Cardiac muscle cell (in vitro differentiated cells and primary cell): ENCODE results near the gene MRPL57. TPM values are rescaled to one million over a fixed set of nuclear protein-coding genes. Genes with fewer than 3 reads are reported as not detected.
A peak's percentile ranks its signal among the peaks of the same experiment; 100 is the strongest.
"Not testable (repeated sequence)": the region's sequence is repeated elsewhere in the genome, so short reads cannot be mapped to it uniquely, and the experiment has no call there.

Experiments
- DNase-seq, 2 donors: peaks; one replicate each; pipeline versions ENCODE4 v3.0.0 to v3.0.0-alpha.2; 2010 to 2017; ENCODE audit warnings: low read depth in 1 of 2, low spot score in 1 of 2
- H3K27ac ChIP-seq: fragments of 200-600 bp; sonication (generic); 2 replicates; pipeline ENCODE4 v1.5.1; 2016
- H3K27me3 ChIP-seq: fragments of 200-600 bp; sonication (generic); 2 replicates; pipeline ENCODE4 v1.6.0; 2016; ENCODE audit warnings: control low read depth
- H3K36me3 ChIP-seq: fragments of 200-600 bp; sonication (generic); 2 replicates; pipeline ENCODE4 v1.5.1; 2016; ENCODE audit warnings: control low read depth
- H3K4me1 ChIP-seq: fragments of 200-600 bp; sonication (generic); 2 replicates; pipeline ENCODE4 v1.8.1; 2017; ENCODE audit warnings: low read depth, mild to moderate bottlenecking, mixed run types
- H3K4me3 ChIP-seq: fragments of 200-600 bp; sonication (generic); 2 replicates; pipeline ENCODE4 v1.5.1; 2016; ENCODE audit warnings: mild to moderate bottlenecking
- H3K9me3 ChIP-seq: fragments of 200-600 bp; sonication (generic); 2 replicates; pipeline ENCODE4 v1.5.1; 2017; ENCODE audit warnings: low read depth, mild to moderate bottlenecking, control low read depth
- CTCF ChIP-seq: IDR thresholded peaks from 2 replicates; pipeline ENCODE4 v1.5.1; 2012; ENCODE audit warnings: low read depth, mild to moderate bottlenecking, low read length
- polyA plus RNA-seq: library from polyadenylated mRNA; unstranded; fragments of >200 nt; fragmentation: Nextera tagmentation; extraction: Ambion mirVana; gene quantifications from 2 replicates; pipeline ENCODE4 v1.2.1, GENCODE V29; 2016
- total RNA-seq: library from RNA; depleted of rRNA; stranded (reverse); fragments of >200 nt; gene quantifications from 2 replicates; pipeline ENCODE4 v1.2.3, GENCODE V29; 2016

Gene MRPL57
- total and polyA plus RNA-seq, 2 experiments from 2014 or later = 40.9 to 55.3 TPM

GRCh38 chr13:21175656-21176214 is 723 bp upstream of the MRPL57 start:
- H3K27ac ChIP-seq = peak overlapping the region; percentile 96
- H3K4me1 ChIP-seq = peaks cover 6% of the 10 kb centered on the region
- H3K4me3 ChIP-seq = peak overlapping the region; percentile 89
- no peaks in the 10 kb centered on the region for H3K9me3 ChIP-seq
- no peaks in the 10 kb centered on the region for H3K36me3 ChIP-seq
- no peak for TF ChIP-seq CTCF
- DNase-seq = peak in 1 of 2 donors; percentile 44
- no peaks in the 10 kb centered on the region for H3K27me3 ChIP-seq

DNA sequence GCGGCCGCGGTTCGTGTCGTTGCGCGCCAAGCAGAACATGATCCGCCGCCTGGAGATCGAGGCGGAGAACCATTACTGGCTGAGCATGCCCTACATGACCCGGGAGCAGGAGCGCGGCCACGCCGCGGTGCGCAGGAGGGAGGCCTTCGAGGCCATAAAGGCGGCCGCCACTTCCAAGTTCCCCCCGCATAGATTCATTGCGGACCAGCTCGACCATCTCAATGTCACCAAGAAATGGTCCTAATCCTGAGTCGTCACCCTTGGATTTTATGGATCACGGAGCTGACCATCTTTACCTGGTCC is 475 bp downstream of the MRPL57 start:
- Histone ChIP-seq H3K27ac (peak overlapping the region; percentile 96), H3K4me3 (peak overlapping the region; percentile 89), H3K4me1 (peaks cover 6% of the 10 kb centered on the region), H3K9me3 (no peaks in the 10 kb centered on the region), H3K36me3 (no peaks in the 10 kb centered on the region), H3K27me3 (no peaks in the 10 kb centered on the region)
- no peak for TF ChIP-seq CTCF
- no peak for DNase-seq

DNA sequence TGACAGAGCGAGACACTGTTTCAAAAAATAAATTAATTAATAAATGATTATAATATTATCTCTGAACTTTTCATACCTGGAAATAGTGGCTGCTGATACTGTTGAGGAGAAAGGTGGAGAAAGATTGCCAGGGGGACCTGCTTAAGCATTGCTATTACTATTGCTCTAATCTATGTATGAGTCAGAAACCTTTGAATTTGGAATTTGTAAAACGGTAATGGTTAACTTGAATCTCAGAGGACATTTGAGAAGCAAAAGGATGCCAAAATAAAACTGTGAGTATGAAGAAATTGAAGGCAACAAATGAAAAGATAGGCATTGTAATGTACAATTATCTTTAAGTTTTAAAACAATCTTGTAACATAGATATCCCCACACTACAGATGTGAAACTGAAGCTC is 5.2 kb downstream of the MRPL57 start:
- Histone ChIP-seq H3K9me3 (no peaks in the 10 kb centered on the region), H3K27ac (no peak overlapping the region), H3K27me3 (no peaks in the 10 kb centered on the region), H3K4me3 (no peak overlapping the region), H3K4me1 (peaks cover 3% of the 10 kb centered on the region), H3K36me3 (no peaks in the 10 kb centered on the region)
- no peak for DNase-seq
- no peak for TF ChIP-seq CTCF

- H3K4me1 ChIP-seq, H3K27me3 ChIP-seq, H3K9me3 ChIP-seq, H3K36me3 ChIP-seq, DNase-seq, H3K27ac ChIP-seq, H3K4me3 ChIP-seq: not testable (repeated sequence)
Measured at GRCh38 chr13:21186410-21186809, 10.0 kb downstream of the MRPL57 start.

DNA sequence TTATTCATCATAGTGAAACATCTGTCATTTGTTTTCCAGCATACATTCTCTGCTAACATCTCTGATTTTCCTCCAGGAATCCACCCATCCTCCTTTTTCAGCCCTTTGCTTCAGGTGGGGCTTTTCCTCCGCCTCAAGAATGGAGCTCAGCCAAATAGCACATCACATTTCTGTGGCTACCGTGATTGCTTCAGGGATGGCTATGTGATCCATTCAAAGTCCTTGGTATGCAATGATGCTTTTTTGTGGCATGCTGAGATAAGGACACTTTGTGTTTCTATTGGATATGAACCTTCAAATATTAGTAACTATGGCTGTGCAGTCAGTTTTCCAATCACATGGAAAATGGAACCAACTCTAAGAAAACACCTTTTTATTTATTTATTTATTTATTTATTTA is 18.3 kb downstream of the MRPL57 start:
- not testable (repeated sequence) for H3K27me3 ChIP-seq, H3K4me3 ChIP-seq, H3K36me3 ChIP-seq, H3K9me3 ChIP-seq, H3K4me1 ChIP-seq, H3K27ac ChIP-seq
- peak in 1 of 2 donors; percentile 18 for DNase-seq

DNA sequence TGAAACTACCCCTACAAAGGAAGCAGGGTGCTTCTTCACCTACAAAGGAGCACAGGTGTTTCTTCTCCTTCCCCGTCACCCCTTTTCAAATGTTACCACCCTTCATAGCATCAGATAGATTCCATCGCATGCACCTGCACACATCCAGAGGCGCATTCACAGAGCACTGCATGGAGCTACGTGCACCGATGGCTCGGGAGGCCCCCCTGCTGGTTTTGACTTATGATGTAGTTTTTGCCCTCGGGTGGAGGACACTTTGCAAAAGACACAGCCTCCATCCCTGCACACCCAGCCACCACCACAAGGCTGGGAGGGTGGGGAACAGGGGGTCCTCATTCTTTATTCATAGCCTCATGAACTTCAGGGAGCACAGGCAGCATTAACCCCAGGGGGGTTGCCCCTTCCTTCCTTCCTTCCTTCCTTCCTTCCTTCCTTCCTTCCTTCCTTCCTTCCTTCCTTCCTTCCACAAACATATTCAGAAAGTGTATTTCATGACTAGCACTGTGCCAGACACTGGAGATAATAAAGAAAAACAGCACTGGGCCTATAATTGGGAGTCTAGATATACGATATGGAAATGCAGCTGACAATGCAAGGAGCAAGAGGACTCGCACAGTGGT is 21.3 kb downstream of the MRPL57 start:
- not testable (repeated sequence) for DNase-seq, H3K4me3 ChIP-seq, H3K4me1 ChIP-seq, H3K36me3 ChIP-seq, H3K9me3 ChIP-seq, H3K27me3 ChIP-seq, H3K27ac ChIP-seq

GRCh38 chr13:21198391-21198790 is 21.9 kb downstream of the MRPL57 start:
- H3K36me3 ChIP-seq, H3K27ac ChIP-seq, H3K9me3 ChIP-seq: not testable (repeated sequence)

DNA sequence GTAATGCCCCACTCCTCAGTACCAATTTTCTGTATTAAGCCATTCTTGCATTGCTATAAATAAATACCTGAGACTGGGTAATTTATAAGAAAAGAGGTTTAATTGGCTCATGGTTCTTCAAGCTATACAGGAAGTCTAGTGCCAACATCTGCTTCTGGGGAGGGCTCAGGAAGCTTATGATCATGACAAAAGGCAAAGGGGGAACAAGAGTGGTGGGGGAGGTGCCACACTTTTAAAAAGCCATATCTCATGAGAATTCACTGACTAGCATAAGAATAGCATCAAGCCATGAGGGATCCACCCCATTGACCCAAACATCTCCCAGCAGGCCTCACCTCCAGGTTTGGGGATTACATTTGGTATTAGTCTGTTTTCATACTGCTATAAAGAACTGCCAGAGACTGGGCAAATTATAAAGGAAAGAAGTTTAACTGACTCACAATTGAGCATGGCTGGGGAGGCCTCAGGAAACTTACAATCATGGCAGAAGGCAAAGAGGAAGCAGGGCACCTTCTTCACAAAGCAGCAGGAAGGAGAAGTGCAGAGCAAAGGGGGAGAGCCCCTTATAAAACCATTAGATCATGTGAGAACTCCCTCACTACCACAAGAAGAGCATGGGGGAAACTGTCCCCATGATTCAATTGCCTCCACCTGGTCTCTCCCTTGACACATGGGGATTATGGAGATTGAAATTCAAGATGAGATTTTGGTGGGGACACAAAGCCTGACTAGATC is 25.2 kb downstream of the MRPL57 start:
- DNase-seq, H3K9me3 ChIP-seq, H3K36me3 ChIP-seq, H3K27ac ChIP-seq, H3K4me1 ChIP-seq, H3K4me3 ChIP-seq, H3K27me3 ChIP-seq: not testable (repeated sequence)

More at GRCh38 chr13:21198391-21198790, 21.9 kb downstream of the MRPL57 start:
- H3K4me3 ChIP-seq, H3K4me1 ChIP-seq, H3K27me3 ChIP-seq, DNase-seq: not testable (repeated sequence)
